ENCODE data around the gene C17orf113. TPM values are rescaled to one million over a fixed set of nuclear protein-coding genes. Genes with fewer than 3 reads are reported as not detected.

The C17orf113 gene
- total and polyA plus RNA-seq, 2 of the 13 experiments (the other 11 are each of a cell fraction or from before 2014, with no cell fraction given), result 0.87 to 1.1 TPM

DNA sequence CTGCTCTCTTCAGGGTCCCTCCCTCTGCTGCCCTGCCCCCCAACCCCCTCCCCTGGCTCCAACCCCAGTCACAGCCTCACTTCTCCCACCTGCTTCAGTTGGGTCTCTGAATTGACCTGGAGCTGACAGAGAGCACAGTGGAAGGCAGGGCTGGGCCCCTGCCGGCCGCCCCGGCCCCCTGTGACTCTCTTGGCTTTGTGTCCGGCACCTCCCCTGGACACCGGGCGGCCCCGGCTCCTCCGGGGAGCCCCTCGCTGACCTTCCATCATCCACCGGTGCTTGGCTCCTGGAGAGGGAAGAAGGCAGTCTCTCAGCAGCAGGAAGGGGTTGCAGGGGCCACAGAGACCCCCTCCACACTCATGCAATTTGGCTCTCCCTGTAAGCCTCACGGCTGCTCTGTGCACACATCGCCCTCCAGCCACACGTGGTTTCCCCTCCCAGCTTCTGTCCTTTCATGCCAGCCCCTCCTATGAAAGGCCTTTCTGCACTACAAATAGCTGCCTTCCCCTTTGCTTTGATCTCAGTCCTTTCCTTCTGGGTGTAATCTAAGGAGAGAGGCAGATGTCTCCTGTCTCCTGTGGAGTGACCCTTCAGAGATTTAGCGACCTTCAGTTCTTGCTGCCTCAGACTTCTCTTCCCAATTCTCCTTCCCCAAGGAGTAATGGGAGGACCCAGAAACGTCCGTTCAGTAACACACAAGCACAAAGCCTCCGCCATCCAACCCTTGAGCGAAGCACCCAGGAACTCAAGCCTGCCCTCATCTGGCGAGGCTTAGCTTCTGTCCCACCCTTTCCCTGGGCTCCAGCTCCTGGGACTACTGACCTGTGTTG is 22.2 kb downstream of the C17orf113 start (continued):
- TF ChIP-seq ZXDC (CRISPR knock-in tag; IDR thresholded peaks at IDR 0.05), result no peak
- no peak for TF ChIP-seq ZNF652 (CRISPR knock-in tag; IDR thresholded peaks at IDR 0.05; ENCODE audit: borderline replicate concordance, low read depth)
- no peak for TF ChIP-seq ZEB1 (IDR thresholded peaks at IDR 0.05; ENCODE audit: insufficient replicate concordance, low read depth)
- no peak for TF ChIP-seq ZBTB43 (CRISPR knock-in tag; conservative IDR thresholded peaks at IDR 0.05)
- TF ChIP-seq, protein P1, sequence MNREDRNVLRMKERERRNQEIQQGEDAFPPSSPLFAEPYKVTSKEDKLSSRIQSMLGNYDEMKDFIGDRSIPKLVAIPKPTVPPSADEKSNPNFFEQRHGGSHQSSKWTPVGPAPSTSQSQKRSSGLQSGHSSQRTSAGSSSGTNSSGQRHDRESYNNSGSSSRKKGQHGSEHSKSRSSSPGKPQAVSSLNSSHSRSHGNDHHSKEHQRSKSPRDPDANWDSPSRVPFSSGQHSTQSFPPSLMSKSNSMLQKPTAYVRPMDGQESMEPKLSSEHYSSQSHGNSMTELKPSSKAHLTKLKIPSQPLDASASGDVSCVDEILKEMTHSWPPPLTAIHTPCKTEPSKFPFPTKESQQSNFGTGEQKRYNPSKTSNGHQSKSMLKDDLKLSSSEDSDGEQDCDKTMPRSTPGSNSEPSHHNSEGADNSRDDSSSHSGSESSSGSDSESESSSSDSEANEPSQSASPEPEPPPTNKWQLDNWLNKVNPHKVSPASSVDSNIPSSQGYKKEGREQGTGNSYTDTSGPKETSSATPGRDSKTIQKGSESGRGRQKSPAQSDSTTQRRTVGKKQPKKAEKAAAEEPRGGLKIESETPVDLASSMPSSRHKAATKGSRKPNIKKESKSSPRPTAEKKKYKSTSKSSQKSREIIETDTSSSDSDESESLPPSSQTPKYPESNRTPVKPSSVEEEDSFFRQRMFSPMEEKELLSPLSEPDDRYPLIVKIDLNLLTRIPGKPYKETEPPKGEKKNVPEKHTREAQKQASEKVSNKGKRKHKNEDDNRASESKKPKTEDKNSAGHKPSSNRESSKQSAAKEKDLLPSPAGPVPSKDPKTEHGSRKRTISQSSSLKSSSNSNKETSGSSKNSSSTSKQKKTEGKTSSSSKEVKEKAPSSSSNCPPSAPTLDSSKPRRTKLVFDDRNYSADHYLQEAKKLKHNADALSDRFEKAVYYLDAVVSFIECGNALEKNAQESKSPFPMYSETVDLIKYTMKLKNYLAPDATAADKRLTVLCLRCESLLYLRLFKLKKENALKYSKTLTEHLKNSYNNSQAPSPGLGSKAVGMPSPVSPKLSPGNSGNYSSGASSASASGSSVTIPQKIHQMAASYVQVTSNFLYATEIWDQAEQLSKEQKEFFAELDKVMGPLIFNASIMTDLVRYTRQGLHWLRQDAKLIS (CRISPR knock-in tag; IDR thresholded peaks at IDR 0.05), result no peak
- TF ChIP-seq PRPF4 (IDR thresholded peaks at IDR 0.05; ENCODE audit: low read depth, low read length, poor library complexity, severe bottlenecking), result no peak
- no peak for TF ChIP-seq NR2F2 (IDR thresholded peaks at IDR 0.05; ENCODE audit: borderline replicate concordance, low read depth)
- TF ChIP-seq CEBPG (CRISPR knock-in tag; IDR thresholded peaks at IDR 0.05), result 0 out of 2 replicates have a peak, but pooled peaks have one; percentile 13
- TF ChIP-seq MED1 (CRISPR knock-in tag; IDR thresholded peaks at IDR 0.05), result no peak
- no peak; the same call in 1 of the 2 replicates for TF ChIP-seq SRY (CRISPR knock-in tag; IDR thresholded peaks at IDR 0.05)
- no peak for TF ChIP-seq SNRNP70 (IDR thresholded peaks at IDR 0.05; ENCODE audit: low read depth, low read length)
- no peak; the same call in 1 of the 2 replicates for TF ChIP-seq USF2 (IDR thresholded peaks at IDR 0.05; ENCODE audit: low read depth, low read length)
- no peak; the same call in 1 of the 2 replicates for TF ChIP-seq USF2 (CRISPR knock-in tag; IDR thresholded peaks at IDR 0.05; ENCODE audit: borderline replicate concordance)
- TF ChIP-seq ZNF883 (CRISPR knock-in tag; IDR thresholded peaks at IDR 0.05; ENCODE audit: not compliant biosample characterization), result no peak

Measured in HepG2 (cell line).